Esophagus squamous epithelium (tissue), 4 donors: ENCODE measurements around the gene CCDC170.

Experiments
- POLR2A ChIP-seq, 4 donors: fragments of 450-650 bp; IDR thresholded peaks; one replicate each; pipeline ENCODE4 v1.6.1; 2017; ENCODE audit warnings: antibody characterized with exemption in 4 of 4, mild to moderate bottlenecking in 4 of 4, moderate library complexity in 3 of 4
- TF ChIP-seq, protein P1 (sequence below), 6 experiments: fragments of 450-650 bp in 4 of 6; fragments of 200-600 bp in 2 of 6; sonication (generic) in 2 of 6; IDR thresholded peaks; one replicate each; pipeline ENCODE4 v1.5.1; 2016 to 2019; ENCODE audit warnings: antibody characterized with exemption in 6 of 6, mild to moderate bottlenecking in 4 of 6, moderate library complexity in 4 of 6

DNA sequence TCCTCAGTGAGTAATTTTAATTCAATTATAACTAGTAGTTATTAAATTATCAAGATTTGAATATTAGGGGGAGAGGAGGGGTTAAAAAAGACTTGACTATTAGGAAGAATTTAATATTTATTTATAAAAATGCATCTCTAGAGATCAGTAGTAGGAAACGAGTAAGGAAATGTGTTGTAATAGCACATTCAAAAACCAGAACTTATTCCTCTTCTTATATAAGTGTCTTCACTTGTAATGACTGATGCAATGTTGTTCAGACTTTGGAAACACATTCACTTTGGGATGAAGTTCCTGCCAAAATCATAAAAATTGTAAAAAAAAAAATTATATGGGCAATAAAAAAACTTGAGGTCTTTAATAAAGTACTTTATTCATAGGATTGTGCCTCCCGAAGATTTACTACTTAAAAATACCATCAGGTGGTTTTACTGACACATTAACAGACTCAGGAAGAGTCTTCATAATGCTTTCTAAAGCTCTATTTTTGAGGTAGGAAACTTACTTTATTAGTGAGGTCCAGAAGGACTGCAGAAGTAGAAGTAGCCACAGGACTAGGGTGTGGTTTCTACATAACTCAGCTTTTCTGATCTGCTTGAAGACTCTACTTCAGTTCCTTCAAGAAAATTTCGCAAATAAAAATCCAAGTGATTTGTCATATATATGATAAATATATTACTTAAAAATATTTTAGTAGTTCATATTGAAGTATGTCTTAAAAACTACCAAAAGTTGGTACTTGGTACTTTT is 59.8 kb downstream of the CCDC170 start:
- TF ChIP-seq POLR2A (IDR thresholded peaks at IDR 0.05), result no peak
- TF ChIP-seq, protein P1, sequence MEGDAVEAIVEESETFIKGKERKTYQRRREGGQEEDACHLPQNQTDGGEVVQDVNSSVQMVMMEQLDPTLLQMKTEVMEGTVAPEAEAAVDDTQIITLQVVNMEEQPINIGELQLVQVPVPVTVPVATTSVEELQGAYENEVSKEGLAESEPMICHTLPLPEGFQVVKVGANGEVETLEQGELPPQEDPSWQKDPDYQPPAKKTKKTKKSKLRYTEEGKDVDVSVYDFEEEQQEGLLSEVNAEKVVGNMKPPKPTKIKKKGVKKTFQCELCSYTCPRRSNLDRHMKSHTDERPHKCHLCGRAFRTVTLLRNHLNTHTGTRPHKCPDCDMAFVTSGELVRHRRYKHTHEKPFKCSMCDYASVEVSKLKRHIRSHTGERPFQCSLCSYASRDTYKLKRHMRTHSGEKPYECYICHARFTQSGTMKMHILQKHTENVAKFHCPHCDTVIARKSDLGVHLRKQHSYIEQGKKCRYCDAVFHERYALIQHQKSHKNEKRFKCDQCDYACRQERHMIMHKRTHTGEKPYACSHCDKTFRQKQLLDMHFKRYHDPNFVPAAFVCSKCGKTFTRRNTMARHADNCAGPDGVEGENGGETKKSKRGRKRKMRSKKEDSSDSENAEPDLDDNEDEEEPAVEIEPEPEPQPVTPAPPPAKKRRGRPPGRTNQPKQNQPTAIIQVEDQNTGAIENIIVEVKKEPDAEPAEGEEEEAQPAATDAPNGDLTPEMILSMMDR (IDR thresholded peaks at IDR 0.05), result no peak
